ENCODE results near the gene CDH23.

DNA sequence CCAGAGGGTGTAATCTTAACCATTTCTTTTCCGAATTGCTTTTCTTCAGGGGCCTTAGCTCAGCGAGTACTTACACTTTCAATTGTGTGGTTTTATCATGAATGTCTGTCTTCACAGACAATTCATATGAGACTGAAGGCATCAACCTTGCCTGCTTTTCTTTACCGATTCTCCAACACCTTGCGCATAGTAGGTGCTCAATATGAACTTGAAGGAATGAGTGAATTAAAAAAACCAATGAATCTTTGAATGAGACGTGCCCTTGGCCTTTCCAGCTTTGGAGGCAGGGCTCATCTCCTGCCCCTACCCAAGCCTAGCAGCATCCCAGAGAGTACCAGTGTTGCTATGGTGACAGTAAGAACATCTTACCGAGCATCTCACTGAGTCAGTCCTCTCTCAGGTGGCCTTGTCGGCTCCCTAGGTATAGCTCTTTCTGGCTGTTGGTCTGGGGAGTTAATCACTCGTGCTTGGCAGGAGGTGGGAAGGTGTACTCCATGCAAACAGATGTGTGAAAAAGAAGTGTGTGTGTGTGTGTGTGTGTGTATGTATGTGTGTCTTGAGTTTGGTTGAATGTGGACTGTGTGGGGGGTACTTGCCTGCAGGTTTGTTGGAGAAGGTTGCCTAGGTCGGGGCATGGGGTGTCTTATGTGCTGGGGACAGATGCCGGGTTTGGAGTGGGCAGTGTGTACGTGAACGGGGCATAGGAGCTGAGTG is 215.1 kb downstream of the CDH23 start:
- TF ChIP-seq, protein P1, sequence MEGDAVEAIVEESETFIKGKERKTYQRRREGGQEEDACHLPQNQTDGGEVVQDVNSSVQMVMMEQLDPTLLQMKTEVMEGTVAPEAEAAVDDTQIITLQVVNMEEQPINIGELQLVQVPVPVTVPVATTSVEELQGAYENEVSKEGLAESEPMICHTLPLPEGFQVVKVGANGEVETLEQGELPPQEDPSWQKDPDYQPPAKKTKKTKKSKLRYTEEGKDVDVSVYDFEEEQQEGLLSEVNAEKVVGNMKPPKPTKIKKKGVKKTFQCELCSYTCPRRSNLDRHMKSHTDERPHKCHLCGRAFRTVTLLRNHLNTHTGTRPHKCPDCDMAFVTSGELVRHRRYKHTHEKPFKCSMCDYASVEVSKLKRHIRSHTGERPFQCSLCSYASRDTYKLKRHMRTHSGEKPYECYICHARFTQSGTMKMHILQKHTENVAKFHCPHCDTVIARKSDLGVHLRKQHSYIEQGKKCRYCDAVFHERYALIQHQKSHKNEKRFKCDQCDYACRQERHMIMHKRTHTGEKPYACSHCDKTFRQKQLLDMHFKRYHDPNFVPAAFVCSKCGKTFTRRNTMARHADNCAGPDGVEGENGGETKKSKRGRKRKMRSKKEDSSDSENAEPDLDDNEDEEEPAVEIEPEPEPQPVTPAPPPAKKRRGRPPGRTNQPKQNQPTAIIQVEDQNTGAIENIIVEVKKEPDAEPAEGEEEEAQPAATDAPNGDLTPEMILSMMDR (IDR thresholded peaks at IDR 0.05), result no peak
- TF ChIP-seq POLR2A (IDR thresholded peaks at IDR 0.05), result no peak

Measured in uterus (tissue), 2 donors.